ENCODE measurements around the gene LTO1.
A peak's percentile ranks its signal among the peaks of the same experiment; 100 is the strongest.

The LTO1 gene, protein sequence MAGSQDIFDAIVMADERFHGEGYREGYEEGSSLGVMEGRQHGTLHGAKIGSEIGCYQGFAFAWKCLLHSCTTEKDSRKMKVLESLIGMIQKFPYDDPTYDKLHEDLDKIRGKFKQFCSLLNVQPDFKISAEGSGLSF

DNA sequence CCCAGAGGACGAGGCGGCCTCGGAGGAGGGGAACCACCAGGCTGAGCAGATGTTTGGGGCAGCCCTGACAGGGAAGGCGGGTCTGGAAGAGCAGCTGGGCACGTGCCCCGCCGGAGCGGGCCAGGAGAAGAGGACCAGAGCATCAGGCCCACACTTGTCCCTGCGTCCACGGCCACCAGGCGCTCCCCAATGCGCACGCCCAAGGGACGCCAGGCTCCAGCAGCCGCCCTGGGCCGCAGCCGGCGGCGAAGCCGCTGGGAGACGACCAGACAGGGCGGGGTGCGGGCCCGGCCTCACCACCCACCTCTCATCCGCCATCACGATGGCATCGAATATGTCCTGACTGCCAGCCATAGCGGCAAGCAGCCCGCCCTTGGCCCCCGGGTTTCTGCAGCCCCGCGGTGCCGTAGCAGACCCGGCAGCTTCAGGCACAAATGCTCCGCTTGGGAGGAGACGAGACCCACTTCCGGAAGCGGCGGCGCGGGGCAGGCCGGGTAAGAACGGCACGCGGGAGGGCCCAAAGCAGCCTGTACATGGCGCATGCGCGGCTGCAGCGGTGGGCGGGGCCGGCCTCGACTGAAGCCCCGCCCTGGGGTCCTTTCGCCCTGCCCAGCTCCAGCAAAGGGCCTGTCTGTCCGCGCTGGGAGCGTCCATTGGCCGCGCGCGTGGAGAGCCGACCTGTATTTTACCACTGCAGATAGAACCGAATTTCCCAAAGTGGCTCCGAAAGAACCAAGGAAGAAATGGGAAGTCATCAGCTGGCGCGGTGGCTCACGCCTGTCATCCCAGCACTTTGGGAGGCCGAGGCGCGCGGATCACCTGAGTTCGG, at the start of gene LTO1:
Gene LTO1, minus strand, starts transcription at position 468 of the 829 bp plus-strand sequence. Its CDS starts 114 bp downstream, at position 354.
- H3K4me3 ChIP-seq (ENCODE audit: low read depth, low read length) = peak within 1 kb of the TSS; percentile 93

DNA sequence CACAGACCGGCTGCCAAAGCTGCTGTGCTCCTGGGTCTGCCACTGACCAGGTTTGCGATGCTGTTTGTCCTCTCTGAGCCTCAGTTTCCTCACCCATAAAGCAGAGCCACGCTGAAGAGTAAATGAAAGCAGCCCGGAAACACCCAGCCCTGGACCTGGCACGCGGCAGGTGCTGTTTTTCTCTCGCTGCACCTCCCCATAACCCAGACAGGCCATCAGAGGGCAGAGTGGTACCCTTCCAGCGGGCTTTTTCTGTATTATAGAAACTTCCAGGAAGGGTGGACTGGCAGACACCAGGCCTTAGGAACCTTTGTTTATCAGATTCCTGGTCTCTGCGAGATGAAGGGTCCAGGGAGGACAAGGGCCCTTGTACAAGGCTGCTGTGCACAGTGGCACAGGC, 46.6 kb upstream of the LTO1 start:
- no peak overlapping the region for H3K4me3 ChIP-seq (ENCODE audit: low read depth, low read length)

DNA sequence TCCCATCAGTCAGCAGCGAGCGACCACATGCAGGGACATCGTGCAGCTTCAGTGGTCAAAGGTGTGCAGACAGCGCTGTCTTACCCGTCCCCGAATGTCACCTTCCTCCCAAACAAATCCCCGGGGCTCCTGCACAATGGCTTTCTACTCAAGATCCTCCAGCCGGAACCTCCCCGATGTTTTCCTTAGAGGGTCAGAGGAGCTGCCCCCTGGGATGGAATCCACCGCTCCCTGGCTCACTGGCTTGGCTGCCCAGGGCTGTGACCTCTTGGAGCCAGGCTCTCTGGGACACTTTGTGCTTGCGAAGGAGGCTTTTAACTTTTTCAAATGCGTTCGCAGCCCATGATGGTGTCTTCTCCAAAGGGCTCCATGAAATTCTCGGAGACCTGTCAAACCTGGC, 46.0 kb upstream of the LTO1 start:
- no peak overlapping the region for H3K4me3 ChIP-seq (ENCODE audit: low read depth, low read length)

DNA sequence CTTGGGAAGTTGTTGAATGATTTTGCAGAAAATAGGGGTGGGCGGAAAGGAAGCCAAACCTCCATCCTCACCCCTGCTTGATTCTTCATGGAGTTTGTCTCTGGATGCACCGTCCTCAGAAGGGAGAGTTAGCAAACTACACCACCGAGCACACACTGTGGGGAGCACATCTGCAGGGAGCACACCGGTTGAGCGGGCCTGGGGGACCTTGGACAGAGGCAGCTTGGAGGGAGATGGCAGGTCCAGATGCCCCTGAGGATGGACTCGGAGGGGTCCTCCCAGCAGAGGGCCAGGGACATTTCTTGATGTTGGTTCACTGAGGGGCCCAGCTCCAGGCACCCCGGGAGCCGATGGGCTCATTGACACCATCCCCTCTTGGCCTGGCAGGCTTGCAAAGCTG, 43.8 kb upstream of the LTO1 start:
- no peak overlapping the region for H3K4me3 ChIP-seq (ENCODE audit: low read depth, low read length)

DNA sequence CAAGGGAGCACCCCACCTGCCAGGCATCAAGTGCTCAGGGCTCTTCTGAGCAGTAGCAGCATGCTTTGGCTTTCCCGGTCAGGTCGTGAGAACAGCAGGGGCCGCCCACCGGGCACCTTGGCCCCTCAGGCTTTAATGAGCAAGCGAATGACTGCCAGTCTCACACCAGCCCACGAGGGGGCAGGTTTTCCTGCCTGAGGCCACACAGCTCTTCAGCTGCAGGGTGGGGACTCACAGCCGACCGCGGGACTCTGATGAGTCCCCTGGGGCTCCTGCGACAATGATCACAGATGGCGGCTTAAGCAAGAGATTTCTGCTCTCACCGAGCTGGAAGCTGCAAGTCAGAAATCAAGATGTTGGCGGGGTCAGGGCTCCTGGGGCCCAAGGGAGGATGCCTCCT, 43.0 kb upstream of the LTO1 start:
- no peak overlapping the region for H3K4me3 ChIP-seq (ENCODE audit: low read depth, low read length)

DNA sequence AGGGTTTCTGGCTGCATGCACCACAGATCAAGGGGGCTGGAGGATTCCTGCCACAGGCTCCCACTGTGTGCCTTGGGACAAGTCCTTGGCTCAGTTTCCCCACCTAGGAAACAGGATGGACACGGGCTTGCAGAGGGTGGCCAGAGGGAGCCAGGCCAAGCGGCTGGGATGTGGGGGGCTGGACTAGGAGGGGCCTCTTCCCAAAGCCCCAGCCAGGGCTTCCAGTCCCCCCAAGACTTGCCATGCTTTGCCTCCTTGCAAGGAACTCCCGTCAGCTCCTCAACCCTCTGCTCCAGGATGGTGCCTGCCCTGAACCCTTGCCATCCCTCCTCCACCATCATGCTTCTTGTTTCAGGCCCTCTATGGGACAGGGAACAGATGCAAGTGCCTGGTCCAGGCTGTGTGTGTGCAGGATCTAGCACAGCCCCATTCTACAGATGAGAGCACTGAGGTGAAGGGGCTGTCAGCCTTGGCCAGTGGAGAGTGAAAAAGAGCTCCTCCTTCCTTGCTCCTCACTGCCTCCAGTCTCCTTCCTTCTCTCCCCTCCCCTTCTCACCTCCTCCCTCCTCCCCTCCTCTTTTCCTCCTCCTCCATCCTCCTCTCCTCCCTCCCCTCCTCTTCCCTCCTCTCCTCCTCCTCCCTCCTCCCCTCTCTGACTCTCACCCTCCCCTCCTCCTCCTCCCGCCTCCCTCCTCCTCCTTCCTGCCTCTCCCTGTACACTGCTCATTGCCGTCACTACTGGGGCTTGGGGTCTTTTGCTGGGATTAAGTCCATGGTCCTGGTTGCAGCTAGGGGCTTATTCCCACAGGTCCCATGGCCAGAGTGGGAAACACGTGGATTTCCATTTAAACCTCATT, 42.0 kb upstream of the LTO1 start:
- H3K4me3 ChIP-seq (ENCODE audit: low read depth, low read length) = no peak overlapping the region

DNA sequence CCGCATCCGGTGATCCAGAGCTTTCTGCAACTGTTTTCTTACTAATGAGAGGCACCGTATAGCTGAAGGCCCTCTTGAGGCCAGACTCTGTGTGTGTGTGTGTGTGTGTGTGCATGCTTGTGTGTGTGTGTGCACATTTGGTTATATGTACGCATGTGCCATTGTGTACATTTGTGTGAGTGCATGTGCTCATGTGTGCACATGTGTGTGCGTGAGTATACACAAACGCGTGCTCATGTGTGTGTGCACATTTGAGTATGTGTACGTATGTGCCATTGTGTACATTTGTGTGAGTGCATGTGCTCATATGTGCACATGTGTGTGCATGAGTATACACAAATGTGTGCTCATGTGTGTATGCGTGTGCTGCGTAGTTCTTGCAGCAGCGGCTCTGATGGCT, 40.9 kb upstream of the LTO1 start:
- H3K4me3 ChIP-seq (ENCODE audit: low read depth, low read length) = no peak overlapping the region

DNA sequence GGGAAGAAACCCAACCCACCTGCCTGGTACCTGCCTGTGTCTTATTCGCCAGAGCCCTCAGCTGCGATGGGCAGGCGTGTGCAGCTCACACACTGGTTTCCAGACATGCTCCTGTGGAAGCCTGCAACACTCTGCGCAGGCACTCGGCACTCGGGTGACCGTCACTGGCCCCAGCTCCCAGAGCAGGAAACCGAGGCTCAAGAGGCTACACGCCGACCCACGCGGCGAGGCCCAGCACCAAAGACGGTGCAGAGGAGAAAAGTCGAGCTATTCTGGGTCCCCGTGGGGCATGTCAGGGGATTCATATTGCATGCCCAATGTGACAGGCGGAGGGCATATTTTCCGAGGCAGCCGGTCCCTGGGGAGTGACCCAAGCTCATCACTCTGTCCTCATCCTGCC, 40.3 kb upstream of the LTO1 start:
- H3K4me3 ChIP-seq (ENCODE audit: low read depth, low read length) = no peak overlapping the region

DNA sequence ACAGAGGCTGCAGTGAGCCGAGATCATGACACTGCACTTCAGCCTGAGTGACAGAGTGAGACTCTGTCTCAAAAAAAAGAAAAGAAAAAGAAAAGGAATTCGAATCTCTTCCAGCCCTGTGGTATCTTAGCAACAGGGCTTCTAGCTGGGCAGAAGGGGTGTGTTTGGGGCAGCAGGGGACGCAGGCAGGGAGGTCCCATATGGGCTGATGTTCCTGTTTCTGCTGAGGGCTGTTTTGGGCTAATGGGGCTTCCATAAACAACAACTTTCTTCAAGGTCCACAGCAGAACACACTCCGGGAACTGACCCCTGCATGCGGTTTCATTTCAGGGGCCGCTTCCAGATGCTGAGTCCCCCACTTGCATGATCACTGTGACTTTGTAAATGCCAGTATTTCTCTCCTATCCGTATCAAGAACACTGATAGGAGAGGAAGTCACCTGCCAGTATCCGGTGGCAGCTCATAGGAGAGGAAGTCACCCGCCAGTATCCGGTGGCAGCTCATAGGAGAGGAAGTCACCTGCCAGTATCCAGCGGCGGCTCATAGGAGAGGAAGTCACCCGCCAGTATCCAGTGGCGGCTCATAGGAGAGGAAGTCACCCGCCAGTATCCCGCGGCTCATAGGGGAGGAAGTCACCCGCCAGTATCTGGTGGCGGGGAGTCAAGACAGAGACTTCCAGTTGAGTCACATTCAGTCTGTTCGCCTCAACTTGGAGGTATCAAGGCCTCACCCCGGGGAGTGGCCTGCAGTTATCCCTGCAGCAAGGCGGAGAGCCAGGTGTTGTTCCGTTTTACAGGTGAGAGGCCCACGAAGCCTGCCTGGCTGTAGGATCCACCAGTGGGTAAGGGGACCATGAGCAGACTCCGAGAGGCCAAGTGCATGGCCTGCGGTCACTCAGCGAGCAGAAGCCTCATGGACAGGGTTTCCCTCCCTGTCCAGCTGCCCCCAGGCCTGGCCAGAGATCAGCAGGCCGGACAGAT, 37.0 kb upstream of the LTO1 start:
- H3K4me3 ChIP-seq (ENCODE audit: low read depth, low read length) = no peak overlapping the region

DNA sequence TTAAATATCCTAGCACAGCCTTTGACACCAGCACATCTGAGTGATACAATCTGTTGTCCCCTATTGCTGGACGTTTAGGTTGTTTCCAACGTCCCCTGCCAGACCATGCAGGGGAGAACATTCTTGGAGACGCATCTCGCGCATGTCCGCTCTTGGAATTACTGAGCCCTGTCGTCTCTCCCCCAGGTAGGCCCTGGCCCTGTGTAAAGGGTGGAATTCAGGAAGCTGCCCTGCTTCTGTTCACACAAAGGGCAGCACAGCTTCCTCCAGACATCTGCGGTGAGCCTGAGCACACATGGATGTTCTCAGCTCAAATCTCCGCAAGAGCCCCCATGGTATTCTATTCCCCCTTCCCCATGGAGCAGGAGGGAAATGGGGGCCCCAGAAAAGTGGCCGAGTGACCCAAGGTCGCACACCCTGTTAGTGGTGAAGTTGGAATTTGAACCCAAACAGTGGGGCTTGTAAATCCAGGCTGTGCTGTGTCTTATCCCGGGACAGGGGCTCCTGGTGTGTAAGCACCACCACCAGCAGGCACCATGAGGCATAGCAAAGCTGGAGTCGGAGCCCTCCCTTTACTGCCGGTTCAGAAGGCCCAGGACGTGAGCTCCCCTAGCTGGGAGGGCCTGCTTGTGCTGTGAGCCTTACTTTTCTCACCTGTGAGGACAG, 33.7 kb upstream of the LTO1 start:
- H3K4me3 ChIP-seq (ENCODE audit: low read depth, low read length) = no peak overlapping the region

DNA sequence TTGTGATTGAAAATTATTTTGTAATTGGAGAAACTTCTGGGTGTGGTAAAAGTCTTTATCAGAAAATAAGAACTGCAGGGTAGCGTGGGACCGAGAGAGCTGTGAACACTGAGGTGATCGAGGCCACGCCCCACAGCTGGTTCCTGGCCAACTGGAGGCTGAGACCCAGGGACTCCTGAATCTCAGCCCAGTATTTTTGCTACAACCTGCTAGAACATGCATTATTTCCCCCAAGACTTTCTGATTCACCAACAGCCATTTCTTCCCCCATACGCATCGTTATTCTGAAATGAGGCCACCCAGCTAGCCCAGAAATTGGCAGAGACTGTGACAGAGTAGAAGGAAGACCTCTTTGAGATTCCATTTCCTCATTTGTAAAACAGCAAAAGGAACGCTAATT, 32.0 kb upstream of the LTO1 start:
- H3K4me3 ChIP-seq (ENCODE audit: low read depth, low read length) = no peak overlapping the region

DNA sequence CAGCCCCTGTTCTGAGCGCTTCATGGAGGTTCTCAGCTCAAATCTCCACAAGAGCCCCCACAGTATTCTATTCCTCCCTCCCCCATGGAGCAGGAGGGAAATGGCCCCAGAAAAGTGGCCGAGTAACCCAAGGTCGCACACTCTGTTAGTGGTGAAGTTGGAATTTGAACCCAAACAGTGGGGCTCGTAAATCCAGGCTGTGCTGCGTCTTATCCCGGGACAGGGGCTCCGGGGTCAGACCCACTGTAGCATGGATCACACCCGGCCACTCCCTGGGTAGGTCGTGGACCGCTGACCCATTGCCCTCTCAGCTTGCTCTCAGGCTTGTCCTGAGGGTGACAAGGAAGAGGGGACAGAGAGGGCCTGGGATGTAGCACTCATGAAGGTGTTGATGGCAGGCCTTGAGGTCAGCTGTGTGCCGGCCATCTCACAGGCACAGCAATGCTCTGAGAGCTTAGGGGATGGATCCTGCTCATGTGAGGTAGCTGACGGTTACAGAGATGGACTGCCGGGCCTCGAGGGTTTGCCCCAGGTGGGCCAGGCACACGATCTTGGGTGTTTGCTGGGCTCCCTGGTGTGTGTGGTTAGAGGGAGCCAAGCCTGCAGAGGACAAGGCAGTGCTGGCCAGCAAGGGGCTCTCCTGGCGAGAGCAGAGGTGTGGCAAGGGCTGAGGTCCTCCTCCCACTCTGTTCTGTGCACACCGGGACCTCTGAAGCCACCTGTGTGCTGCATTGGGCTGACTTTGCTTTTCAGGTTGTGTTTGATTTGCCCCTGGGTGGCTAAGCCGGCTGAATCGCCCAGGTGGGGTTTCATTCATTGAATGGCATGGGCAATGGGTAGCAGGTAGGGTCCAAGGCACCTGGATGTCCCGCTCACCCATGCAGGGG, 31.0 kb upstream of the LTO1 start:
- H3K4me3 ChIP-seq (ENCODE audit: low read depth, low read length) = no peak overlapping the region

DNA sequence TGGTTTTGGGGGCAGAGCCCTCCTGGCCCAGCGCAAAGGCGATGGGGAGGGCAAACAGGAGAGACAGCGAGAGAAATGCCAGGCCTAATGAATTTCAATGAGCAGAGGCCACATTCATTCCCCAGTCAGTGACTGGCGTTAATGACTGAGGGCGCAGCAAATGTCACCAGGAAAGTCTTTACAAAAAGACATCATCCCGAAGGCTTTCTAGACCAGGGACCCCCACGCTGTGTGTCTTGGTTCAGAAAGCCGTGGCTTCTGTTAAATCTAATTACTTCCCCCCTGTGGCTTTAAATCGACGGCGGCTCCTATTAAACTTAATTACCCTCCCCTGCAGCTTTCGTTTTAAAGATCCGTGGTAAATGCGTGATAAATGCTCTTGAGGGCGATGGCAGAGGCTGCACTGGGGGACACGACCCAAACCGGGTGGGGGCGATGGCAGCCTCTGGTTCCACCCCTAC, 30.2 kb upstream of the LTO1 start:
- no peak overlapping the region for H3K4me3 ChIP-seq (ENCODE audit: low read depth, low read length)

DNA sequence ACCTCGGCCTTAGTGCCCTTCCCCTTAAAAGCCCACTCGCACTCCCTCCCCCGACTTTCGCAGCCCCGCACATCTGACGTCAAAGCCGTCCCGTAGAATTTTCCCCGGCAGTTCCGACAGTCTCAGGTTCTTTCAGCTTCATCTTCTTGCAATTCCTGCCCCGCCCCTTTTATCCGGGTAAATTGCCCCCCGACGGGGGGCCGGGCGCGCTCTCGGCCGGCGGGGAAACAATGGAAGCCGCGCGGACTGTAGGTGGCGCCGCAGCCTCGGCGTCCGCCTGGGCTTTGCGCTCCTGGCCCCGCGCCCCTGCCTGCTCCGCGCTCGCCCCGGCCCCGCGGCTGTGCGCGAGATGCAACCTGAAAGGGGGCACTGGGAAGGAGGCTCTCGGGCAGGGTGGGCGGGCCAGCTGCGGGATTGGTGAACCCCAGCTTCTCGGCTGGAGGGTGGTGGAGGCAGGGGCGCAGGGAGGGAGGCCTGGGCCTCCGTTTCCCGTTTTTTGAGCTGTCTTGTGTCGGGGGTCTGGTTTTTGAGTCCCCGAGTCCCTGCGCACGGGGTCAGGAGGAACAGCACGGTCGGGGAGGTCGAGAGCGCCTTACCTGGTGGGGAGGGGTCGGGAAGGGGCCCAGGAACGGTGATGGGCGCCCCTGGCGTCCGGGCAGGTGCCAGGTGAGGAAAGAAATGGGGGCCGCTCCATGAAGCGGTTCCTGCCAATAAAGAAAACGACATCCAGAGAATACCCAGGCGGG, 29.5 kb upstream of the LTO1 start:
- H3K4me3 ChIP-seq (ENCODE audit: low read depth, low read length) = peak overlapping the region; percentile 51

DNA sequence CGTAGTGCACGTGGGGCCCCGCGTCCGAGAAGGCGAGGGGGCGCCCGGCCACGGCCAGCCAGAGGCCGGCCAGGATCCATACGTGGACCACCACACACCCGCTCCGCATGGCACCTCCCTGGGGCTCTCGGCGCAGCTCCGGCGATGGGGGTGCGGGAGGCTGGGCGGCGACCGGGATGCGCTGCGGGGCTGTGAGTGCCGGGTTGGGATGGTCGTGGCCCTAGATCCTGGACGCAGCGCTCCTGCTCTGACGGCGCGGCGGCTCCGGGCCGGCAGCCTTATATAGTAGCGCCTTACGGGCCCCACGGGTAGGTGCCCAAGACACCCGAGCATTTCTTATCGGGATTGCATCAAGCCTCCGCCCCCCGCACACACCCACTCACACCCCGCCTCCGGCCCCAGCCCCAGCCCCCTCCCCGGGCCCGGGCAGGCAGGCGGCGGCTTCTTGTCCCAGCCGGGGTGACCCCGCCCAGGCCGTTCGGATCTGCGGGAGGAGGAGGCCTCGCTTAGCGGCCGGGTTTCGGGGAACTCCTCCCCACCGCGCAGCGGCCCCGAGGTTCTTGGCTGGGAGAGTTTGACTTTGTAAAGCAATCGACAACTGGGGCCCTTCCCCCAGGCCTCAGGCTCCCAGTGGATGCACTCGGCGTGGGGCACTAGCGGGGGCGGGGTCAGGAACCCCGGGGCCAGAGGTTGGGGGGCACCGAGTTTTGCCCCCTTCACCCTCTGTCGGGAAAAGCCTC, 28.8 kb upstream of the LTO1 start, which contains the start of gene FGF19:
Gene FGF19, minus strand, starts transcription at position 255 of the 740 bp plus-strand sequence. Its CDS starts 146 bp downstream, at position 109.
- peak within 1 kb of the TSS; percentile 65 for H3K4me3 ChIP-seq (ENCODE audit: low read depth, low read length)

DNA sequence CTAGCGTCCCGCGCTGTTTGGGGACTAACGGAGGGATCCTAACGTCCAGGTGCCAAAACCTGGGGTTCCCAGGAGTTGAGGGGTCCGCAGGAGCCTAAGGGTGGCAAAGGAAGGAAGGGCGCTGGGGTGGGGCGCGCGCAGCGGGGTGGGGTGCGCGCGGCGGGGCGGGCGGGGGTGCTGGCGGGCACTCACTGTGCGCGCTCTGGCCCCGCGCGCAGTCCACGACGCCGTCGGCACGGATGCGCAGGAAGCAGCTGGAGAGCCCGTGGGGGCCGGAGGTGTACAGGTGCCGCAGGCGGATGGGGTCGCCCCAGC, 28.3 kb upstream of the LTO1 start:
- H3K4me3 ChIP-seq (ENCODE audit: low read depth, low read length) = peak overlapping the region; percentile 65

DNA sequence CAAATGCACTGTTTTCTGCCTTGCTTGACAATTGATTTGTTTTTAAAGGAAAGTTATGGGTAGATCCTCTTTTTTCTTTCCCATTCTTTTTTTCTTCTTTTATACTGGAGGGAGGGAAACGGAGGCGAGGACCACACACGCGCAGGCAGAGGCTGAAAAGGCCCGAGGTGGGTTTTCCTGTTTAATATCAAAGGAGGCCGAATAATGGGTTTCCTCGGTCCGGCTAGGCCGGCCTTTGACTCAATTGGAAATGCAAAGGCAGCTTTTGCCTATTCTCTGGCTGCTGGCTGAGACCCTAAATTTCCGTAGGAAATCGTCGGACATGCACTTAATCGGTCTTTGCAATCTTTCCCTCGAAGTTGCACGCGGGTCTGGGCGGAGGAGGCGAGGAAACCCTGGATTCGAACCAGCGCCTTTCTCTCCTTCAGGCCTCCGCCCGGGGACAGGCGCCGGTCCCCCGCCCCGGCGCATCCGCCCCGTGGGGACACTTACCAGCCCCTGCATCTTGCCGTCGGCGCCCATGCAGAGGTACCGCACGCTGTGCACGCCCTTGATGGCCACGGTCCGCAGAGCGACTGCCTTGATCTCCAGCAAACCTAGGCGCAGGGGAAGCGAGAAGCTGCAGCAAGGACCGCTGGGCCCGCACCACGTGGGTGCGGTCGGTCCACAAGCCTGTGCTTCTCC, 27.8 kb upstream of the LTO1 start:
- peak overlapping the region; percentile 65 for H3K4me3 ChIP-seq (ENCODE audit: low read depth, low read length)
